ENCODE measurements around the gene IL1F10.

Gene IL1F10

DNA sequence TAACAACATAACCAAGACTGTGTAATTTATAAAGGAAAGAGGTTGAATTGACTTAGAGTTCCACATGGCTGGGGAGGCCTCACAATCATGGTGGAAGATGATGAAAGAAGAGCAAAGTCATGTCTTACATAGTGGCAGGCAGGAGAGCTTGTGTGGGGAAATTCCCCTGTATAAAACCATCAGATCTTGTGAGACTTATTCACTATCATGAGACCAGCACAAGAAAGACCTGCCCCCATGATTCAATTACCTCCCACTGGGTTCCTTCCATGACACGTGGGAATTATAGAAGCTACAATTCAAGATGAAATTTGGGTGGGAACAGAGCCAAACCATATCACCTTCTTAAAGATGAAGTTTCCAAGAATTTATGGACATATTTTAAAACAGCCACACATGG lies 11.2 kb upstream of the IL1F10 start:
- ATAC-seq = no peak
- TF ChIP-seq, protein P1, sequence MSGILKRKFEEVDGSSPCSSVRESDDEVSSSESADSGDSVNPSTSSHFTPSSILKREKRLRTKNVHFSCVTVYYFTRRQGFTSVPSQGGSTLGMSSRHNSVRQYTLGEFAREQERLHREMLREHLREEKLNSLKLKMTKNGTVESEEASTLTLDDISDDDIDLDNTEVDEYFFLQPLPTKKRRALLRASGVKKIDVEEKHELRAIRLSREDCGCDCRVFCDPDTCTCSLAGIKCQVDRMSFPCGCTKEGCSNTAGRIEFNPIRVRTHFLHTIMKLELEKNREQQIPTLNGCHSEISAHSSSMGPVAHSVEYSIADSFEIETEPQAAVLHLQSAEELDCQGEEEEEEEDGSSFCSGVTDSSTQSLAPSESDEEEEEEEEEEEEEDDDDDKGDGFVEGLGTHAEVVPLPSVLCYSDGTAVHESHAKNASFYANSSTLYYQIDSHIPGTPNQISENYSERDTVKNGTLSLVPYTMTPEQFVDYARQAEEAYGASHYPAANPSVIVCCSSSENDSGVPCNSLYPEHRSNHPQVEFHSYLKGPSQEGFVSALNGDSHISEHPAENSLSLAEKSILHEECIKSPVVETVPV (CRISPR knock-in tag; IDR thresholded peaks at IDR 0.05) = no peak
- no peak for TF ChIP-seq ZNF565 (CRISPR knock-in tag; conservative IDR thresholded peaks at IDR 0.05; ENCODE audit: low read depth)
- TF ChIP-seq ZFP30 (CRISPR knock-in tag; IDR thresholded peaks at IDR 0.05) = no peak
- TF ChIP-seq, protein P2, sequence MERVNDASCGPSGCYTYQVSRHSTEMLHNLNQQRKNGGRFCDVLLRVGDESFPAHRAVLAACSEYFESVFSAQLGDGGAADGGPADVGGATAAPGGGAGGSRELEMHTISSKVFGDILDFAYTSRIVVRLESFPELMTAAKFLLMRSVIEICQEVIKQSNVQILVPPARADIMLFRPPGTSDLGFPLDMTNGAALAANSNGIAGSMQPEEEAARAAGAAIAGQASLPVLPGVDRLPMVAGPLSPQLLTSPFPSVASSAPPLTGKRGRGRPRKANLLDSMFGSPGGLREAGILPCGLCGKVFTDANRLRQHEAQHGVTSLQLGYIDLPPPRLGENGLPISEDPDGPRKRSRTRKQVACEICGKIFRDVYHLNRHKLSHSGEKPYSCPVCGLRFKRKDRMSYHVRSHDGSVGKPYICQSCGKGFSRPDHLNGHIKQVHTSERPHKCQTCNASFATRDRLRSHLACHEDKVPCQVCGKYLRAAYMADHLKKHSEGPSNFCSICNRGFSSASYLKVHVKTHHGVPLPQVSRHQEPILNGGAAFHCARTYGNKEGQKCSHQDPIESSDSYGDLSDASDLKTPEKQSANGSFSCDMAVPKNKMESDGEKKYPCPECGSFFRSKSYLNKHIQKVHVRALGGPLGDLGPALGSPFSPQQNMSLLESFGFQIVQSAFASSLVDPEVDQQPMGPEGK (CRISPR knock-in tag; IDR thresholded peaks at IDR 0.05; ENCODE audit: borderline replicate concordance) = no peak
- no peak for TF ChIP-seq ZFP3 (CRISPR knock-in tag; IDR thresholded peaks at IDR 0.05)
- TF ChIP-seq GLIS3 (CRISPR knock-in tag; IDR thresholded peaks at IDR 0.05) = no peak
- TF ChIP-seq ZC3H10 (CRISPR knock-in tag; IDR thresholded peaks at IDR 0.05) = no peak
- TF ChIP-seq SNAI2 (CRISPR knock-in tag; IDR thresholded peaks at IDR 0.05) = no peak
- TF ChIP-seq TOX (CRISPR knock-in tag; IDR thresholded peaks at IDR 0.05; ENCODE audit: borderline replicate concordance) = no peak
- no peak for TF ChIP-seq ESRRG (CRISPR knock-in tag; IDR thresholded peaks at IDR 0.05)

DNA sequence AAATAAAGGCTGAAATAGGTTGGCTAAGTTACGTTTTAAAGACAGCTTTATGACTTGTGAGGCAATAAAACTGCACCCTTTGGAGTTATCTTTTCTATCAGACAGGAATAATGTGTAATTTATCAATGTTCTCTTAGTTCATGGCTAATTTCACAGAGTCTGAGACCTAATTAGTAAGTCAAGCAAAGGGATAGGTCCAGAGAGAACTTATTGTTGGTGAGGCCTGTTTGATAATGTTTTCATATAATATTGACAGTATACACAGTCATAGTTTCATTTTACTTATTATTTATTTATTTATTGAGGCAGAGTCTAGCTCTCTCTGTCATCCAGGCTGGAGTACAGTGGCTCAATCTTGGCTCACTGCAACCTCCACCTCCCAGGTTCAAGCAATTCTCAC lies 10.7 kb upstream of the IL1F10 start:
- TF ChIP-seq GLIS3 (CRISPR knock-in tag; IDR thresholded peaks at IDR 0.05) = no peak
- TF ChIP-seq, protein P1 (CRISPR knock-in tag; IDR thresholded peaks at IDR 0.05) = no peak
- ATAC-seq = no peak

DNA sequence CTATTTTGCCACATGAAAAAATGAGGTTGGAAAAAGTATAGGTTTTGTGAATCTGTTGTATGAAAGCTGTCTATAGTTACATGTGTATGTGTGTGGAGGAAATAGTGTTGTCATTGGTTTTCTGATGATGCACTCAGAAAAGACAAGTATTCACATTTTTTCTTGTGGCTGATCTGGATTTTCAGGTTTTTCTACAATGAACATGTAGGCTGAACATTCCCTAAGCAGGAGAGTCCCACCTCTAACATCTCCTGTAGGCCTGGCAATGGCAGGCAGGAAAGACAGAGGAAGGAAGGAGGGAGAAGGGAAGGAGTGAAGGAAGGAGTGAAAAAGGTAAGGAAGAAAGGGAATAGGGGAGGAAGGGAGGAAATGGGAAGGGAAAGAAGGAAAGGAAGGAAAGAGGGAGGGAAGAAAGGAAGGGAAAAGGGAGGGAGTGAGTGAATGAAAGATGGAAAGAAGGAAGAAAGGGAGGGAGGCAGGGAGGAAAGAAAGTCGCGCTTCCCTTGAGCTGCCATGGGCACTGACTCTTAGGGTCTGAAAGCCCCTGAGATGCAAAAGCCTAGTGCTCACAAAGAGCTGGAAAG lies 9.3 kb upstream of the IL1F10 start:
- no peak for ATAC-seq
- TF ChIP-seq CSDC2 (CRISPR knock-in tag; IDR thresholded peaks at IDR 0.05) (no peak), SNAI2 (CRISPR knock-in tag; IDR thresholded peaks at IDR 0.05) (no peak), ZFP3 (CRISPR knock-in tag; IDR thresholded peaks at IDR 0.05) (no peak), ZFP30 (CRISPR knock-in tag; IDR thresholded peaks at IDR 0.05) (no peak), ZNF565 (CRISPR knock-in tag; conservative IDR thresholded peaks at IDR 0.05; ENCODE audit: low read depth) (no peak), GLIS3 (CRISPR knock-in tag; IDR thresholded peaks at IDR 0.05) (no peak), OSR1 (CRISPR knock-in tag; IDR thresholded peaks at IDR 0.05) (no peak), TCF4 (CRISPR knock-in tag; IDR thresholded peaks at IDR 0.05; ENCODE audit: borderline replicate concordance) (no peak), ZNF8 (CRISPR knock-in tag; IDR thresholded peaks at IDR 0.05) (no peak), RARB (CRISPR knock-in tag; IDR thresholded peaks at IDR 0.05) (no peak), ISL1 (CRISPR knock-in tag; IDR thresholded peaks at IDR 0.05) (no peak), TOX (CRISPR knock-in tag; IDR thresholded peaks at IDR 0.05; ENCODE audit: borderline replicate concordance) (no peak)
- TF ChIP-seq, protein P3, sequence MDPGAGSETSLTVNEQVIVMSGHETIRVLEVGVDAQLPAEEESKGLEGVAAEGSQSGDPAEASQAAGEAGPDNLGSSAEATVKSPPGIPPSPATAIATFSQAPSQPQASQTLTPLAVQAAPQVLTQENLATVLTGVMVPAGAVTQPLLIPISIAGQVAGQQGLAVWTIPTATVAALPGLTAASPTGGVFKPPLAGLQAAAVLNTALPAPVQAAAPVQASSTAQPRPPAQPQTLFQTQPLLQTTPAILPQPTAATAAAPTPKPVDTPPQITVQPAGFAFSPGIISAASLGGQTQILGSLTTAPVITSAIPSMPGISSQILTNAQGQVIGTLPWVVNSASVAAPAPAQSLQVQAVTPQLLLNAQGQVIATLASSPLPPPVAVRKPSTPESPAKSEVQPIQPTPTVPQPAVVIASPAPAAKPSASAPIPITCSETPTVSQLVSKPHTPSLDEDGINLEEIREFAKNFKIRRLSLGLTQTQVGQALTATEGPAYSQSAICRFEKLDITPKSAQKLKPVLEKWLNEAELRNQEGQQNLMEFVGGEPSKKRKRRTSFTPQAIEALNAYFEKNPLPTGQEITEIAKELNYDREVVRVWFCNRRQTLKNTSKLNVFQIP (CRISPR knock-in tag; IDR thresholded peaks at IDR 0.05; ENCODE audit: borderline replicate concordance, low read depth) = no peak
- TF ChIP-seq, protein P2 (CRISPR knock-in tag; IDR thresholded peaks at IDR 0.05; ENCODE audit: borderline replicate concordance) = no peak
- TF ChIP-seq, protein P4, sequence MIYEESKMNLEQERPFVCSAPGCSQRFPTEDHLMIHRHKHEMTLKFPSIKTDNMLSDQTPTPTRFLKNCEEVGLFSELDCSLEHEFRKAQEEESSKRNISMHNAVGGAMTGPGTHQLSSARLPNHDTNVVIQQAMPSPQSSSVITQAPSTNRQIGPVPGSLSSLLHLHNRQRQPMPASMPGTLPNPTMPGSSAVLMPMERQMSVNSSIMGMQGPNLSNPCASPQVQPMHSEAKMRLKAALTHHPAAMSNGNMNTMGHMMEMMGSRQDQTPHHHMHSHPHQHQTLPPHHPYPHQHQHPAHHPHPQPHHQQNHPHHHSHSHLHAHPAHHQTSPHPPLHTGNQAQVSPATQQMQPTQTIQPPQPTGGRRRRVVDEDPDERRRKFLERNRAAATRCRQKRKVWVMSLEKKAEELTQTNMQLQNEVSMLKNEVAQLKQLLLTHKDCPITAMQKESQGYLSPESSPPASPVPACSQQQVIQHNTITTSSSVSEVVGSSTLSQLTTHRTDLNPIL (CRISPR knock-in tag; IDR thresholded peaks at IDR 0.05; ENCODE audit: low read depth) = no peak
- TF ChIP-seq, protein P1 (CRISPR knock-in tag; IDR thresholded peaks at IDR 0.05) = no peak
- TF ChIP-seq, protein P5, sequence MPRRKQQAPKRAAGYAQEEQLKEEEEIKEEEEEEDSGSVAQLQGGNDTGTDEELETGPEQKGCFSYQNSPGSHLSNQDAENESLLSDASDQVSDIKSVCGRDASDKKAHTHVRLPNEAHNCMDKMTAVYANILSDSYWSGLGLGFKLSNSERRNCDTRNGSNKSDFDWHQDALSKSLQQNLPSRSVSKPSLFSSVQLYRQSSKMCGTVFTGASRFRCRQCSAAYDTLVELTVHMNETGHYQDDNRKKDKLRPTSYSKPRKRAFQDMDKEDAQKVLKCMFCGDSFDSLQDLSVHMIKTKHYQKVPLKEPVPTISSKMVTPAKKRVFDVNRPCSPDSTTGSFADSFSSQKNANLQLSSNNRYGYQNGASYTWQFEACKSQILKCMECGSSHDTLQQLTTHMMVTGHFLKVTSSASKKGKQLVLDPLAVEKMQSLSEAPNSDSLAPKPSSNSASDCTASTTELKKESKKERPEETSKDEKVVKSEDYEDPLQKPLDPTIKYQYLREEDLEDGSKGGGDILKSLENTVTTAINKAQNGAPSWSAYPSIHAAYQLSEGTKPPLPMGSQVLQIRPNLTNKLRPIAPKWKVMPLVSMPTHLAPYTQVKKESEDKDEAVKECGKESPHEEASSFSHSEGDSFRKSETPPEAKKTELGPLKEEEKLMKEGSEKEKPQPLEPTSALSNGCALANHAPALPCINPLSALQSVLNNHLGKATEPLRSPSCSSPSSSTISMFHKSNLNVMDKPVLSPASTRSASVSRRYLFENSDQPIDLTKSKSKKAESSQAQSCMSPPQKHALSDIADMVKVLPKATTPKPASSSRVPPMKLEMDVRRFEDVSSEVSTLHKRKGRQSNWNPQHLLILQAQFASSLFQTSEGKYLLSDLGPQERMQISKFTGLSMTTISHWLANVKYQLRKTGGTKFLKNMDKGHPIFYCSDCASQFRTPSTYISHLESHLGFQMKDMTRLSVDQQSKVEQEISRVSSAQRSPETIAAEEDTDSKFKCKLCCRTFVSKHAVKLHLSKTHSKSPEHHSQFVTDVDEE (CRISPR knock-in tag; IDR thresholded peaks at IDR 0.05) = no peak

Measured in SK-N-SH treated with all-trans-retinoic acid at 6 μM for 48 hours (cell line).